PFSK-1 (cell line): ENCODE data around the gene AHDC1.

ENCODE experiments used
- FOXP2 ChIP-seq: optimal IDR thresholded peaks from 2 replicates; pipeline ENCODE3; 2011; ENCODE audit warnings: borderline replicate concordance, control low read depth, inconsistent platforms; ENCODE audit not compliant: insufficient read depth; ENCODE audit errors: extremely low read length, extremely low read depth
- POLR2AphosphoS5 ChIP-seq: IDR thresholded peaks from 2 replicates; pipeline ENCODE4 v1.6.1; 2012; ENCODE audit warnings: low read depth, mild to moderate bottlenecking, control low read depth, low read length, moderate library complexity
- REST ChIP-seq, 2 experiments: IDR thresholded peaks; 2 replicates each; pipeline versions ENCODE4 v1.6.1 to v1.8.0; 2011 to 2012; ENCODE audit warnings: low read depth in 2 of 2, low read length in 2 of 2, control low read depth in 1 of 2, inconsistent platforms in 1 of 2, mild to moderate bottlenecking in 1 of 2, moderate library complexity in 1 of 2; ENCODE audit not compliant: insufficient read depth in 1 of 2
- SIN3A ChIP-seq: IDR thresholded peaks from 2 replicates; pipeline ENCODE4 v1.6.1; 2012; ENCODE audit warnings: mild to moderate bottlenecking, low read length, moderate library complexity, borderline replicate concordance; ENCODE audit not compliant: insufficient read depth
- TAF1 ChIP-seq: IDR thresholded peaks from 2 replicates; pipeline ENCODE4 v1.6.1; 2012; ENCODE audit warnings: low read length, control low read depth, borderline replicate concordance; ENCODE audit not compliant: insufficient read depth

AHDC1 gene

GRCh38 chr1:27598295-27598687 lies 5.7 kb downstream of the AHDC1 start:
- TF ChIP-seq TAF1, result no peak
- no peak for TF ChIP-seq POLR2AphosphoS5
- TF ChIP-seq SIN3A, result no peak

GRCh38 chr1:27597516-27598294 lies 6.2 kb downstream of the AHDC1 start:
- TF ChIP-seq POLR2AphosphoS5, result no peak
- no peak for TF ChIP-seq SIN3A
- no peak for TF ChIP-seq REST (IDR thresholded peaks at IDR 0.05; ENCODE audit: insufficient read depth in 1 of 2, low read depth in 2 of 2, low read length in 2 of 2)
- TF ChIP-seq TAF1, result no peak
- no peak for TF ChIP-seq FOXP2

GRCh38 chr1:27596986-27597385 lies 7.0 kb downstream of the AHDC1 start:
- TF ChIP-seq SIN3A (no peak), REST (IDR thresholded peaks at IDR 0.05; ENCODE audit: insufficient read depth in 1 of 2, low read depth in 2 of 2, low read length in 2 of 2) (no peak), TAF1 (no peak), POLR2AphosphoS5 (no peak), FOXP2 (no peak)

- no peak for TF ChIP-seq FOXP2
- no peak for TF ChIP-seq POLR2AphosphoS5
- TF ChIP-seq REST (IDR thresholded peaks at IDR 0.05; ENCODE audit: insufficient read depth in 1 of 2, low read depth in 2 of 2, low read length in 2 of 2), result no peak
- no peak for TF ChIP-seq SIN3A
- TF ChIP-seq TAF1, result no peak
These were observed 7.7 kb downstream of the AHDC1 start for GRCh38 chr1:27596261-27596660.

- no peak for TF ChIP-seq SIN3A
- no peak for TF ChIP-seq FOXP2
- no peak for TF ChIP-seq POLR2AphosphoS5
- no peak for TF ChIP-seq TAF1
- no peak for TF ChIP-seq REST (IDR thresholded peaks at IDR 0.05; ENCODE audit: insufficient read depth in 1 of 2, low read depth in 2 of 2, low read length in 2 of 2)
These were observed 8.3 kb downstream of the AHDC1 start for GRCh38 chr1:27595597-27595996.
